ENCODE measurements around the gene RDM1. TPM values are rescaled to one million over a fixed set of nuclear protein-coding genes. Genes with fewer than 3 reads are reported as not detected.
A peak's percentile ranks its signal among the peaks of the same experiment; 100 is the strongest.

RDM1 gene
- polyA plus RNA-seq, 1 of the 3 experiments (the other 2 are of a cell fraction) = 1.8 TPM

- no peaks in the 10 kb centered on the region for H3K9me3 ChIP-seq
- TF ChIP-seq RAD21 (IDR thresholded peaks at IDR 0.05; ENCODE audit: low read length) (no peak), ZBTB33 (IDR thresholded peaks at IDR 0.05; ENCODE audit: borderline replicate concordance, low read depth) (no peak), EZH2phosphoT487 (IDR thresholded peaks at IDR 0.05; ENCODE audit: borderline replicate concordance, low read depth) (no peak), SMC3 (IDR thresholded peaks at IDR 0.05; ENCODE audit: low read depth, low read length) (no peak), RXRA (IDR thresholded peaks at IDR 0.05; ENCODE audit: borderline replicate concordance, low read depth) (no peak), POLR2AphosphoS5 (IDR thresholded peaks at IDR 0.05; ENCODE audit: low read depth, low read length) (no peak), GATA2 (CRISPR knock-in tag; IDR thresholded peaks at IDR 0.05) (no peak), NFIC (IDR thresholded peaks at IDR 0.05; ENCODE audit: borderline replicate concordance) (no peak), IRF3 (IDR thresholded peaks at IDR 0.05; ENCODE audit: low read depth, low read length) (no peak), YY1 (IDR thresholded peaks at IDR 0.05; ENCODE audit: low read depth) (no peak), JUND (IDR thresholded peaks at IDR 0.05) (no peak), TEAD4 (IDR thresholded peaks at IDR 0.05; ENCODE audit: borderline replicate concordance, insufficient read depth) (no peak), FOSL2 (IDR thresholded peaks at IDR 0.05; ENCODE audit: borderline replicate concordance, low read depth) (no peak), MEF2A (IDR thresholded peaks at IDR 0.05; ENCODE audit: borderline replicate concordance, low read depth) (no peak), EP300 (IDR thresholded peaks at IDR 0.05; ENCODE audit: borderline replicate concordance in 1 of 2, low read depth in 1 of 2, low read length in 1 of 2) (no peak), USF1 (IDR thresholded peaks at IDR 0.05; ENCODE audit: borderline replicate concordance, low read depth) (no peak), PBX3 (IDR thresholded peaks at IDR 0.05) (no peak), NRF1 (IDR thresholded peaks at IDR 0.05; ENCODE audit: low read depth, low read length) (no peak), CTCF (IDR thresholded peaks at IDR 0.05) (no peak)
- CTCF ChIA-PET = interaction anchor here (0.8 to 1.5 kb wide), 2 partner anchors 42 to 75 kb away, joined by 5 to 6 read pairs; no protein-coding TSS in a partner anchor
- no peaks in the 10 kb centered on the region for H3K9me2 ChIP-seq
- peak; percentile 21 for DNase-seq
- H3K27ac ChIP-seq (ENCODE audit: low read depth in 2 of 2, low read length in 1 of 2) = no peak overlapping the region
- no peaks in the 10 kb centered on the region for H4K20me1 ChIP-seq (ENCODE audit: insufficient read depth)
- no peak overlapping the region for H3K4me3 ChIP-seq (ENCODE audit: low read depth in 2 of 2, low read length in 1 of 2)
- no peaks in the 10 kb centered on the region for H3F3A ChIP-seq (replicated peaks; ENCODE audit: insufficient read depth)
- no peak overlapping the region for H2AFZ ChIP-seq (ENCODE audit: low read depth)
- H3K36me3 ChIP-seq (replicated peaks in 1 of 2; ENCODE audit: control insufficient read depth in 1 of 2, insufficient read depth in 2 of 2, low read length in 1 of 2) = no peaks in the 10 kb centered on the region
- H3K9ac ChIP-seq = no peak overlapping the region
- H3K4me2 ChIP-seq = no peak overlapping the region
- H3K4me1 ChIP-seq (ENCODE audit: control insufficient read depth in 1 of 2, insufficient read depth in 2 of 2, low read depth in 1 of 2, low read length in 1 of 2) = peaks cover 4 to 8% of the 10 kb centered on the region in 2 experiments; a peak in 2 of 4 replicates
- POLR2A ChIA-PET = no interaction called here
- WGBS (ENCODE audit: low lambda C conversion rate) = 82% methylated on average over 4 of the region's 4 CpGs
- no peaks in the 10 kb centered on the region for H3K27me3 ChIP-seq (ENCODE audit: insufficient read depth)
- H3K79me2 ChIP-seq (ENCODE audit: insufficient read depth) = no peaks in the 10 kb centered on the region
Measured at GRCh38 chr17:35890774-35891155, 39.8 kb downstream of the RDM1 start.
